Mesendoderm (in vitro differentiated cells): ENCODE measurements around the gene PXMP4.

Source experiments
- DNase-seq: peaks from one replicate; pipeline ENCODE4 v3.0.0; 2013
- H2AK5ac ChIP-seq: 2 replicates; pipeline ENCODE4 v1.6.1; 2013; ENCODE audit warnings: low read length, inconsistent platforms
- H2BK120ac ChIP-seq: 2 replicates; pipeline ENCODE4 v1.6.1; 2013; ENCODE audit warnings: low read depth, mild to moderate bottlenecking, low read length, moderate library complexity, mixed read lengths
- H2BK15ac ChIP-seq: replicated peaks from 2 replicates; pipeline ENCODE4 v1.6.1; 2013; ENCODE audit warnings: low read depth, mild to moderate bottlenecking, moderate library complexity
- H2BK5ac ChIP-seq: 2 replicates; pipeline ENCODE4 v1.6.1; 2013; ENCODE audit warnings: low read length, inconsistent platforms
- H3K18ac ChIP-seq: 2 replicates; pipeline ENCODE4 v1.6.1; 2013; ENCODE audit warnings: mild to moderate bottlenecking, low read length, mixed read lengths
- H3K23ac ChIP-seq: one replicate; pipeline ENCODE4 v1.6.1; 2013; ENCODE audit warnings: low read length
- H3K27ac ChIP-seq: 2 replicates; pipeline ENCODE4 v1.5.1; 2013; ENCODE audit warnings: low read depth, mild to moderate bottlenecking, inconsistent platforms, low read length, moderate library complexity
- H3K27me3 ChIP-seq: 2 replicates; pipeline ENCODE4 v1.6.1; 2013; ENCODE audit warnings: low read length, control low read depth, mild to moderate bottlenecking, inconsistent platforms; ENCODE audit not compliant: insufficient read depth, poor library complexity
- H3K36me3 ChIP-seq: 2 replicates; pipeline ENCODE4 v1.6.1; 2013; ENCODE audit warnings: low read length, inconsistent platforms; ENCODE audit not compliant: control insufficient read depth, insufficient read depth
- H3K4ac ChIP-seq: one replicate; pipeline ENCODE4 v1.6.1; 2013; ENCODE audit warnings: low read depth, mild to moderate bottlenecking, low read length, moderate library complexity
- H3K4me1 ChIP-seq: 2 replicates; pipeline ENCODE4 v1.6.1; 2013; ENCODE audit warnings: low read depth, low read length, inconsistent platforms; ENCODE audit not compliant: control insufficient read depth
- H3K4me2 ChIP-seq: 2 replicates; pipeline ENCODE4 v1.6.1; 2013; ENCODE audit warnings: low read length
- H3K4me3 ChIP-seq: 2 replicates; pipeline ENCODE4 v1.5.1; 2013; ENCODE audit warnings: mild to moderate bottlenecking, low read length
- H3K56ac ChIP-seq: one replicate; pipeline ENCODE4 v1.6.1; 2013; ENCODE audit warnings: low read length
- H3K79me1 ChIP-seq: 2 replicates; pipeline ENCODE4 v1.6.1; 2013; ENCODE audit warnings: low read length, inconsistent platforms
- H3K79me2 ChIP-seq: 2 replicates; pipeline ENCODE4 v1.6.1; 2013; ENCODE audit warnings: mild to moderate bottlenecking, low read length; ENCODE audit not compliant: control insufficient read depth, insufficient read depth
- H3K9ac ChIP-seq: 2 replicates; pipeline ENCODE4 v1.6.1; 2013; ENCODE audit warnings: low read length, inconsistent platforms
- H4K5ac ChIP-seq: one replicate; pipeline ENCODE4 v1.6.1; 2013; ENCODE audit warnings: low read length
- H4K8ac ChIP-seq: one replicate; pipeline ENCODE4 v1.6.1; 2013; ENCODE audit warnings: low read depth, mild to moderate bottlenecking, control low read depth, low read length, moderate library complexity
- WGBS: extraction: QIAGEN DNeasy Blood & Tissue Kit; methylation state at CpG from one replicate; pipeline ENCODE4 v1.1.7; 2013; ENCODE audit warnings: low lambda C conversion rate, missing lambda C conversion rate; ENCODE audit not compliant: insufficient coverage; ENCODE audit errors: extremely low coverage; 5-methylcytosine and 5-hydroxymethylcytosine counted together

Gene PXMP4

DNA sequence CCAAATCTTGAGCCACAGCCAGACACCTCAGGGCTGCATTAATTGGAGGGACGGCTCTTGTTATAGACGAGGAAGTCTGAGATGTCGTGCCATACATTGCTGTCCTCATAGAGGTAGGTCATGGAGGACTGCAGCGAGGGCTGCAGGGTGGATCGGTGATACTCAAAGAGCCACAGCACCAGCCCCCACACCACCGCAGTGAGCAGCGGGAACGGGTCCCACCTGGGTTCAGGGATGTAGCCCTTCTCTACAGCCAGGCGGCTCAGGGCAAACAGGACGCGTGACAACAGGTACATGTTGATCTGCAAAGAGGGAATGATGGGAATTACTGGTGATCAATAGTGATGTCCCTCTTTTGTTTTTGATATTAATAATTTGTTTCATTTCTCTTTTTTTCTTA lies 12.4 kb downstream of the PXMP4 start:
- H3K4me3 ChIP-seq, result no peak overlapping the region
- DNase-seq, result no peak

DNA sequence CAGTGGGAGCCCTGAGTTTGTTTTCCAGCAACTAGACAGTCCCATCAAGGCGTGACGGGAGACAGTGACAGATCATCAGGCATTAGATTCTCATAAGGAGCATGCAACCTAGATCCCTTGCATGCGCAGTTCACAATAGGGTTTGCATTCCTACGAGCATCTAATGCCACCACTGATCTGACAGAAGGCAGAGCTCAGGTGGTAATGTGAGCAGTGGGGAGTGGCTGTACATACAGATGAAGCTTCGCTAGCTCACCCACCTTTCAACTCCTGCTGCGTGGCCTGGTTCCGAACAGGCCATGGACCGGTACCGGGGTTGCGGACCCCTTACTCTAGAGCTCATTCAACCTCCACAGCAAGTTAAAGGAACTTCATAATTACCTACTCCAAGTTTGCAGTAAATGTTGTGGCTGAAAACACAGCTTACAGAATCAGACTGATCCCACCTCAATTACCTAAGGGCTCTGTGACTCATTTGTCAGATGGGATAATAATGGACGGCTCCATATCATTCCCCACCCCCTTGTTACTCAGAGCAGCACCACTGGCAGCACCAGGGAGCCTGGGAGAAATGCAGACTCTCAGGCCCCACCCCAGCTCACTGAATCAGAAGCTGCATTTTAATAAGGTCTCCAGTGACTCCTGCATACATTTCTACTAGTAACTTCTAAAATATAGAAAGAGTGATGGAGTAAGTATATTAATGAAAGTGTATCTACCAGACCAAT lies 15.7 kb downstream of the PXMP4 start:
- Histone ChIP-seq H2BK15ac (no peak overlapping the region), H3K4me1 (no peaks in the 10 kb centered on the region), H3K27me3 (no peaks in the 10 kb centered on the region), H3K23ac (no peak overlapping the region), H2BK120ac (no peak overlapping the region), H3K4ac (no peak overlapping the region), H2AK5ac (no peak overlapping the region), H3K18ac (no peak overlapping the region), H3K4me3 (no peak overlapping the region), H4K5ac (no peak overlapping the region), H3K56ac (no peak overlapping the region), H4K8ac (no peak overlapping the region), H2BK5ac (no peak overlapping the region), H3K36me3 (no peaks in the 10 kb centered on the region), H3K4me2 (no peak overlapping the region), H3K27ac (no peak overlapping the region), H3K79me2 (no peaks in the 10 kb centered on the region), H3K9ac (no peak overlapping the region), H3K79me1 (no peaks in the 10 kb centered on the region)
- DNase-seq, result no peak
- WGBS, result no CpG with 5 or more reads among the region's 11 CpGs

More for the DNA sequence above, 12.4 kb downstream of the PXMP4 start:
- Histone ChIP-seq H4K5ac (no peak overlapping the region), H3K4me1 (no peaks in the 10 kb centered on the region), H3K4ac (no peak overlapping the region), H3K23ac (no peak overlapping the region), H3K4me2 (no peak overlapping the region), H3K9ac (no peak overlapping the region), H3K18ac (no peak overlapping the region), H2BK120ac (no peak overlapping the region), H3K27ac (no peak overlapping the region), H4K8ac (no peak overlapping the region), H3K79me1 (no peaks in the 10 kb centered on the region), H2BK5ac (no peak overlapping the region), H3K27me3 (no peaks in the 10 kb centered on the region), H2BK15ac (no peak overlapping the region), H3K56ac (no peak overlapping the region), H3K36me3 (no peaks in the 10 kb centered on the region), H3K79me2 (no peaks in the 10 kb centered on the region), H2AK5ac (no peak overlapping the region)
- WGBS, result no CpG with 5 or more reads among the region's 11 CpGs

DNA sequence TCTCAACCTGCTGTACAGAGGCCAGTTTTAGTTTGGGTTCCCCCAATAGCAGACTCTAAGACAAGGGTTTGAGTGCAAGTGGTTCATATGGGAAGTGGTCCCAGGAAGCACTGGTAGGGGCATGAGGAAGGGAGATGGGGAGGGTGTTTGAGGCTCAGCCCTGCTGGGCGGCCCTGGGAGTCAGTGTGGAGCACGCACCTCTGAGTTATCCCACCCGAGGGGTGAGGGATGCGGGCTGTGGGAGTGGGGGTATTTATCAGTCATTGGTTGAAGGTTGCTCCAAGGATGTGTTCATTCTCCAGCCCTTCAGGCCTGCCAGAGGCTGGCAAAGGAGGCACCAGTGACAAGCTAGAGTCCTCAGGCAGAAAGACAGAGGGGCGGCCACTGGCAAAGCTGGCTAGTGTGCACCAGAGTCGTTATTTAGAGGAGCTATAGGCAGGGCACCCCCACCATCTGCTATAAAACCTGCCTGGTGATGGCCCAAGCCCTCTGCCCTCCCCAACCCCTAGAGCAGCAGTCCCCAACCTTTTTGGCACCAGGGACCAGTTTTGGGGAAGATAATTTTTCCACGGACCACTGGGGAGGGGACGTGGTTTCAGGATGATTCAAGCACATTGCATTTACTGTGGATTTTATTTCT lies 16.5 kb downstream of the PXMP4 start:
- no peak overlapping the region for H2AK5ac ChIP-seq
- no peak overlapping the region for H3K4me2 ChIP-seq
- H3K9ac ChIP-seq, result no peak overlapping the region
- H2BK120ac ChIP-seq, result no peak overlapping the region
- no peak for DNase-seq
- no CpG with 5 or more reads among the region's 8 CpGs for WGBS
- H3K27ac ChIP-seq, result no peak overlapping the region
- no peaks in the 10 kb centered on the region for H3K4me1 ChIP-seq
- H3K56ac ChIP-seq, result no peak overlapping the region
- no peak overlapping the region for H2BK5ac ChIP-seq
- H3K36me3 ChIP-seq, result no peaks in the 10 kb centered on the region
- no peak overlapping the region for H4K8ac ChIP-seq
- no peak overlapping the region for H3K4ac ChIP-seq
- H3K79me2 ChIP-seq, result no peaks in the 10 kb centered on the region
- H2BK15ac ChIP-seq, result no peak overlapping the region
- H3K79me1 ChIP-seq, result no peaks in the 10 kb centered on the region
- no peak overlapping the region for H4K5ac ChIP-seq
- no peaks in the 10 kb centered on the region for H3K27me3 ChIP-seq
- no peak overlapping the region for H3K4me3 ChIP-seq
- H3K18ac ChIP-seq, result no peak overlapping the region
- H3K23ac ChIP-seq, result no peak overlapping the region

DNA sequence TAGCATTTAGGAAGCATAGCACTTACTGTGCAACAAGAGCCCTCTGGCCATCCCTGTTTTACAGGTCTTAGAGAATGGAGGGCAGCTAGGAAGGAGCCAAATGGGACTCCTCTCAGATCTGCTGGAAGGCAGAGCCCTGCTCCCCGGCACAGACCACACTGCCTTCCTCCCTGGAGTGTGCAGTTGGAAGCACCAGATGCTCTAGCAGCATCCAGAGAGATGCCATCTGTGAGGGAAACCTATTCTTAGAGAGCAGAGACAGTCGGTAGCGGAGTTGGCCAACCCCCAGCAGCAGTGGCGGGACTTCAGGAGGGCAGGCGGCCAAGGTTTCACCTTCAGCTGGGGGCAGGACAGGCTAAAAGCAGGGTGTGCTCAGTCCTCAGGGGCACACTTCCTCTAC lies 17.2 kb downstream of the PXMP4 start:
- Histone ChIP-seq H3K9ac (no peak overlapping the region), H3K79me1 (no peaks in the 10 kb centered on the region), H3K27me3 (no peaks in the 10 kb centered on the region), H3K56ac (no peak overlapping the region), H3K36me3 (no peaks in the 10 kb centered on the region), H2BK5ac (no peak overlapping the region), H3K4me1 (no peaks in the 10 kb centered on the region), H3K23ac (no peak overlapping the region), H3K4ac (no peak overlapping the region), H4K8ac (no peak overlapping the region), H3K4me3 (no peak overlapping the region), H4K5ac (no peak overlapping the region), H2AK5ac (no peak overlapping the region), H3K79me2 (no peaks in the 10 kb centered on the region), H3K18ac (no peak overlapping the region), H3K27ac (no peak overlapping the region), H2BK15ac (no peak overlapping the region), H2BK120ac (no peak overlapping the region), H3K4me2 (no peak overlapping the region)
- WGBS, result no CpG with 5 or more reads among the region's 5 CpGs
- no peak for DNase-seq

DNA sequence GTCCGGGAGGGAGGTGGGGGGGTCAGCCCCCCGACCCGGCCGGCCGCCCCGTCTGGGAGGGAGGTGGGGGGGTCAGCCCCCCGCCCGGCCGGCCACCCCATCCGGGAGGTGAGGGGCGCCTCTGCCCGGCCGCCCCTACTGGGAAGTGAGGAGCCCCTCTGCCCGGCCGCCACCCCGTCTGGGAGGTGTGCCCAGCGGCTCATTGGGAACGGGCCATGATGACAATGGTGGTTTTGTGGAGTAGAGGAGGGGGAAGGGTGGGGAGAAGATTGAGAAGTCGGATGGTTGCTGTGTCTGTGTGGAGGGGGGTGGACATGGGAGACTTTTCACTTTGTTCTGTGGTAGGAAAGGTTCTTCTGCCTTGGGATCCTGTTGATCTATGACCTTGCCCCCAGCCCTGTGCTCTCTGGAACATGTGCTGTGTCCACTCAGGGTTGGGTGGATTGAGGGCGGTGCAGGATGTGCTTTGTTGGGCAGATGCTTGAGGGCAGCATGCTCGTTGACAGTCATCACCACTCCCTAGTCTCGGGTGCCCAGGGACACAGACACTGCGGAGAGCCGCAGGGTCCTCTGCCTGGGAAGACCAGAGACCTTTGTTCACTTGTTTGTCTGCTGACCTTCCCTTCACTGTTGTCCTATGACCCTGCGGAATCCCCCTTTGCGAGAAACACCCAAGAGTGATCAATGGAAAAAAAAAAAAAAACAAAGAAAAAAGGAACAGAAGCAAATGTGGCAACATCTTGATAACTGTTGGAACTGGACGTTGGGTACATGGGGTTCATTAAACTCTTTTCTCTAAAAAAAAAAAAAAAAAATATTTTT lies 18.3 kb downstream of the PXMP4 start:
- Histone ChIP-seq H4K5ac (no peak overlapping the region), H3K79me2 (no peaks in the 10 kb centered on the region), H3K36me3 (no peaks in the 10 kb centered on the region), H3K4ac (no peak overlapping the region), H3K23ac (no peak overlapping the region), H3K79me1 (no peaks in the 10 kb centered on the region), H3K27me3 (no peaks in the 10 kb centered on the region), H4K8ac (no peak overlapping the region), H3K27ac (no peak overlapping the region), H3K4me2 (no peak overlapping the region), H3K18ac (no peak overlapping the region), H2AK5ac (no peak overlapping the region), H3K9ac (no peak overlapping the region), H3K4me1 (no peaks in the 10 kb centered on the region), H3K4me3 (no peak overlapping the region), H2BK15ac (no peak overlapping the region), H3K56ac (no peak overlapping the region), H2BK5ac (no peak overlapping the region), H2BK120ac (no peak overlapping the region)
- WGBS, result no CpG with 5 or more reads among the region's 27 CpGs
- DNase-seq, result no peak
